H9 (cell line): ENCODE data around the gene PLCZ1. TPM values are rescaled to one million over a fixed set of nuclear protein-coding genes. Genes with fewer than 3 reads are reported as not detected.

Experiments
- DNase-seq: peaks from one replicate; pipeline ENCODE4 v3.0.0-alpha.2; 2017
- H2AFZ ChIP-seq: one replicate; pipeline ENCODE4 v1.6.1; 2013; ENCODE audit warnings: mild to moderate bottlenecking, low read length, control low read depth, moderate library complexity
- H2AK5ac ChIP-seq: 2 replicates; pipeline ENCODE4 v1.6.1; 2013; ENCODE audit warnings: low read length, control low read depth, mixed read lengths; ENCODE audit not compliant: insufficient read length
- H2BK120ac ChIP-seq: one replicate; pipeline ENCODE4 v1.6.1; 2013; ENCODE audit warnings: low read depth, mild to moderate bottlenecking, low read length, control low read depth, inconsistent platforms; ENCODE audit not compliant: poor library complexity, severe bottlenecking
- H2BK12ac ChIP-seq: 2 replicates; pipeline ENCODE4 v1.6.1; 2013; ENCODE audit warnings: low read length, control low read depth, mixed read lengths, low read depth; ENCODE audit not compliant: insufficient read length
- H2BK15ac ChIP-seq: 2 replicates; pipeline ENCODE4 v1.6.1; 2013; ENCODE audit warnings: low read depth, low read length, control low read depth
- H2BK20ac ChIP-seq: one replicate; pipeline ENCODE4 v1.6.1; 2013; ENCODE audit warnings: low read depth, mild to moderate bottlenecking, low read length, control low read depth, inconsistent platforms; ENCODE audit not compliant: poor library complexity, severe bottlenecking
- H2BK5ac ChIP-seq: 2 replicates; pipeline ENCODE4 v1.6.1; 2013; ENCODE audit warnings: low read length, control low read depth, mixed read lengths; ENCODE audit not compliant: insufficient read length
- H3K14ac ChIP-seq: 2 replicates; pipeline ENCODE4 v1.6.1; 2013; ENCODE audit warnings: low read length, control low read depth; ENCODE audit not compliant: insufficient read depth
- H3K18ac ChIP-seq: 2 replicates; pipeline ENCODE4 v1.6.1; 2013; ENCODE audit warnings: low read depth, mild to moderate bottlenecking, mixed read lengths, low read length, control low read depth; ENCODE audit not compliant: insufficient read length
- H3K23ac ChIP-seq: 2 replicates; pipeline ENCODE4 v1.6.1; 2013; ENCODE audit warnings: low read length, control low read depth, mixed read lengths, low read depth; ENCODE audit not compliant: insufficient read length
- H3K23me2 ChIP-seq: 2 replicates; pipeline ENCODE4 v1.6.1; 2013; ENCODE audit warnings: low read depth, mild to moderate bottlenecking, mixed read lengths, low read length, control low read depth; ENCODE audit not compliant: insufficient read length, poor library complexity, severe bottlenecking
- H3K27ac ChIP-seq: 2 replicates; pipeline ENCODE4 v1.5.1; 2013; ENCODE audit warnings: low read length, control low read depth, mixed read lengths, low read depth; ENCODE audit not compliant: insufficient read length
- H3K27me3 ChIP-seq: 2 replicates; pipeline ENCODE4 v1.6.1; 2013; ENCODE audit warnings: low read length, control low read depth, inconsistent platforms; ENCODE audit not compliant: insufficient read depth
- H3K4ac ChIP-seq: 2 replicates; pipeline ENCODE4 v1.6.1; 2013; ENCODE audit warnings: low read depth, mild to moderate bottlenecking, control low read depth, inconsistent platforms, low read length, moderate library complexity
- H3K4me1 ChIP-seq: 2 replicates; pipeline ENCODE4 v1.6.1; 2013; ENCODE audit warnings: low read length, control low read depth, inconsistent platforms; ENCODE audit not compliant: insufficient read depth
- H3K4me2 ChIP-seq: 2 replicates; pipeline ENCODE4 v1.6.1; 2013; ENCODE audit warnings: low read length, control low read depth, mixed read lengths; ENCODE audit not compliant: insufficient read length, insufficient read depth
- H3K56ac ChIP-seq: 2 replicates; pipeline ENCODE4 v1.6.1; 2013; ENCODE audit warnings: low read depth, mild to moderate bottlenecking, mixed read lengths, low read length, control low read depth; ENCODE audit not compliant: insufficient read length
- H3K79me1 ChIP-seq: 2 replicates; pipeline ENCODE4 v1.6.1; 2013; ENCODE audit warnings: low read depth, mild to moderate bottlenecking, moderate library complexity, low read length, control low read depth, inconsistent platforms; ENCODE audit not compliant: insufficient read depth, poor library complexity, severe bottlenecking
- H3K79me2 ChIP-seq: 2 replicates; pipeline ENCODE4 v1.6.1; 2013; ENCODE audit warnings: low read length, control low read depth, inconsistent platforms; ENCODE audit not compliant: insufficient read depth
- H3K9ac ChIP-seq: 2 replicates; pipeline ENCODE4 v1.6.1; 2013; ENCODE audit warnings: low read length, control low read depth, mixed read lengths; ENCODE audit not compliant: insufficient read length; ENCODE audit errors: extremely low read depth
- H3K9me3 ChIP-seq: one replicate; pipeline ENCODE4 v1.6.1; 2013; ENCODE audit warnings: low read depth, low read length, inconsistent platforms; ENCODE audit not compliant: control insufficient read depth
- H3T11ph ChIP-seq: one replicate; pipeline ENCODE4 v1.6.1; 2013; ENCODE audit warnings: mild to moderate bottlenecking, low read length, control low read depth, inconsistent platforms
- H4K20me1 ChIP-seq: one replicate; pipeline ENCODE4 v1.6.1; 2013; ENCODE audit not compliant: control insufficient read depth, insufficient read length, insufficient read depth
- H4K5ac ChIP-seq: 2 replicates; pipeline ENCODE4 v1.6.1; 2013; ENCODE audit warnings: low read depth, mild to moderate bottlenecking, mixed read lengths, low read length, control low read depth; ENCODE audit not compliant: insufficient read length
- H4K8ac ChIP-seq: replicated peaks from 2 replicates; pipeline ENCODE4 v1.6.1; 2013; ENCODE audit warnings: low read length, control low read depth, mixed read lengths, low read depth; ENCODE audit not compliant: insufficient read length
- H4K91ac ChIP-seq: 2 replicates; pipeline ENCODE4 v1.6.1; 2013; ENCODE audit warnings: low read depth, mild to moderate bottlenecking, moderate library complexity, mixed read lengths, low read length, control low read depth; ENCODE audit not compliant: insufficient read length
- H3K27ac Mint-ChIP-seq, 3 experiments: 2 replicates in 2 of 3; 3 replicates in 1 of 3; pipeline ENCODE4 v1.8.0; 2020 to 2021; ENCODE audit warnings: mixed read lengths in 3 of 3, mild to moderate bottlenecking in 1 of 3, moderate library complexity in 1 of 3
- H3K27me3 Mint-ChIP-seq: 2 replicates; pipeline ENCODE4 v1.8.0; 2021; ENCODE audit warnings: low read depth, mild to moderate bottlenecking, moderate library complexity, mixed read lengths
- H3K36me3 Mint-ChIP-seq, 3 experiments: 2 replicates in 2 of 3; 3 replicates in 1 of 3; pipeline ENCODE4 v1.8.0; 2020 to 2021; ENCODE audit warnings: low read depth in 3 of 3, mixed read lengths in 3 of 3; ENCODE audit not compliant: insufficient read depth in 1 of 3
- H3K4me1 Mint-ChIP-seq, 2 experiments: 2 replicates each; pipeline ENCODE4 v1.8.0; 2020; ENCODE audit warnings: mixed read lengths in 2 of 2
- H3K4me3 Mint-ChIP-seq, 2 experiments: 2 replicates in 1 of 2; 3 replicates in 1 of 2; pipeline ENCODE4 v1.8.0; 2020 to 2021; ENCODE audit warnings: mild to moderate bottlenecking in 2 of 2, mixed read lengths in 2 of 2, moderate library complexity in 1 of 2
- H3K9me3 Mint-ChIP-seq, 2 experiments: 2 replicates in 1 of 2; 3 replicates in 1 of 2; pipeline ENCODE4 v1.8.0; 2020; ENCODE audit warnings: mild to moderate bottlenecking in 2 of 2, mixed read lengths in 2 of 2, moderate library complexity in 1 of 2
- WGBS: extraction: QIAGEN DNeasy Blood & Tissue Kit; methylation state at CpG from one replicate; pipeline ENCODE4 v1.1.7; 2013; ENCODE audit warnings: missing lambda C conversion rate, low lambda C conversion rate, mixed read lengths; ENCODE audit not compliant: insufficient read length; ENCODE audit errors: extremely low coverage; 5-methylcytosine and 5-hydroxymethylcytosine counted together
- total RNA-seq: library from RNA; stranded (reverse); gene quantifications from 2 replicates; pipeline ENCODE4 v1.2.1, GENCODE V29; 2021
- TF ChIP-seq, protein P1 (sequence below): fragments of 200-600 bp; sonication (generic); conservative IDR thresholded peaks from 3 replicates; pipeline ENCODE4 v1.8.0; 2021; ENCODE audit warnings: antibody characterized with exemption, mild to moderate bottlenecking

Gene PLCZ1
- total RNA-seq, 1 experiment from 2014 or later, result not detected

DNA sequence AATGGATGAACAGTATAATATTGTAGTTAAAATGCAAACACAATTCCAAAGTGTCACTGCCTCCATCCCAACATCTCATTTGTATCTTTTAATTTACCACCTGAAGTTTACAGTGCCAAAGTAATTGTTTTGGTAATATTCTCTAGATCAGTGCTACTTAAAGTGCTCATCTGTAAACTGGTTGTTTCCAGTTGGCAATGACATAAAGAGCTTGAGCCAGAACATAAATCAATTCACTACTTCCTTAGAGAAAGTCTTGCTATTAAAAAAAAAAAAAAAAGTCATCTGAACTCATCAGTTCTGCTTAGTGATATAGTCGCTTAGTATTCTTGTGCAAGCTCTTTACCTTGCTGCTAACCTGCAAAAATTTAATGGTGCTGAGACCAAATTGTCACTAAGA, 16.4 kb downstream of the PLCZ1 start:
- Histone ChIP-seq H4K5ac (no peak overlapping the region), H2BK12ac (no peak overlapping the region), H3K4me1 (no peaks in the 10 kb centered on the region), H2BK5ac (no peak overlapping the region), H4K91ac (no peak overlapping the region), H3K4me2 (no peak overlapping the region), H3K23ac (no peak overlapping the region), H3K27me3 (no peaks in the 10 kb centered on the region), H3K23me2 (no peaks in the 10 kb centered on the region), H2BK20ac (no peak overlapping the region), H3K9ac (no peak overlapping the region), H3K79me2 (no peaks in the 10 kb centered on the region), H2BK15ac (no peak overlapping the region), H3K14ac (no peak overlapping the region), H3K27ac (no peak overlapping the region), H3K4ac (no peak overlapping the region), H3T11ph (no peak overlapping the region), H4K8ac (no peak overlapping the region), H3K79me1 (no peaks in the 10 kb centered on the region), H2BK120ac (no peak overlapping the region), H3K18ac (no peak overlapping the region), H3K56ac (no peak overlapping the region), H2AK5ac (no peak overlapping the region), H2AFZ (no peak overlapping the region), H3K9me3 (no peaks in the 10 kb centered on the region), H4K20me1 (no peaks in the 10 kb centered on the region)
- DNase-seq, result no peak
- H3K27ac Mint-ChIP-seq, result no peak overlapping the region
- no peak overlapping the region for H3K4me3 Mint-ChIP-seq
- no peaks in the 10 kb centered on the region for H3K36me3 Mint-ChIP-seq
- H3K27me3 Mint-ChIP-seq, result no peaks in the 10 kb centered on the region
- TF ChIP-seq, protein P1, sequence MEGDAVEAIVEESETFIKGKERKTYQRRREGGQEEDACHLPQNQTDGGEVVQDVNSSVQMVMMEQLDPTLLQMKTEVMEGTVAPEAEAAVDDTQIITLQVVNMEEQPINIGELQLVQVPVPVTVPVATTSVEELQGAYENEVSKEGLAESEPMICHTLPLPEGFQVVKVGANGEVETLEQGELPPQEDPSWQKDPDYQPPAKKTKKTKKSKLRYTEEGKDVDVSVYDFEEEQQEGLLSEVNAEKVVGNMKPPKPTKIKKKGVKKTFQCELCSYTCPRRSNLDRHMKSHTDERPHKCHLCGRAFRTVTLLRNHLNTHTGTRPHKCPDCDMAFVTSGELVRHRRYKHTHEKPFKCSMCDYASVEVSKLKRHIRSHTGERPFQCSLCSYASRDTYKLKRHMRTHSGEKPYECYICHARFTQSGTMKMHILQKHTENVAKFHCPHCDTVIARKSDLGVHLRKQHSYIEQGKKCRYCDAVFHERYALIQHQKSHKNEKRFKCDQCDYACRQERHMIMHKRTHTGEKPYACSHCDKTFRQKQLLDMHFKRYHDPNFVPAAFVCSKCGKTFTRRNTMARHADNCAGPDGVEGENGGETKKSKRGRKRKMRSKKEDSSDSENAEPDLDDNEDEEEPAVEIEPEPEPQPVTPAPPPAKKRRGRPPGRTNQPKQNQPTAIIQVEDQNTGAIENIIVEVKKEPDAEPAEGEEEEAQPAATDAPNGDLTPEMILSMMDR, result no peak
- no CpG with 5 or more reads among the region's 1 CpG for WGBS
- no peaks in the 10 kb centered on the region for H3K4me1 Mint-ChIP-seq
- no peaks in the 10 kb centered on the region for H3K9me3 Mint-ChIP-seq
